NCI-H460 (cell line): ENCODE measurements around the gene FAM240A. TPM values are rescaled to one million over a fixed set of nuclear protein-coding genes. Genes with fewer than 3 reads are reported as not detected.

Experiments used
- DNase-seq: peaks from one replicate; pipeline ENCODE4 v3.0.0-alpha.2; 2016; ENCODE audit warnings: low read depth; ENCODE audit errors: extremely low read depth
- total RNA-seq: library from RNA; depleted of rRNA; stranded (reverse); fragments of >200 nt; shearing (Covaris generic); gene quantifications from 2 replicates; pipeline ENCODE4 v1.2.3, GENCODE V29; 2014

FAM240A gene
- total RNA-seq, 1 experiment from 2014 or later: not detected

DNA sequence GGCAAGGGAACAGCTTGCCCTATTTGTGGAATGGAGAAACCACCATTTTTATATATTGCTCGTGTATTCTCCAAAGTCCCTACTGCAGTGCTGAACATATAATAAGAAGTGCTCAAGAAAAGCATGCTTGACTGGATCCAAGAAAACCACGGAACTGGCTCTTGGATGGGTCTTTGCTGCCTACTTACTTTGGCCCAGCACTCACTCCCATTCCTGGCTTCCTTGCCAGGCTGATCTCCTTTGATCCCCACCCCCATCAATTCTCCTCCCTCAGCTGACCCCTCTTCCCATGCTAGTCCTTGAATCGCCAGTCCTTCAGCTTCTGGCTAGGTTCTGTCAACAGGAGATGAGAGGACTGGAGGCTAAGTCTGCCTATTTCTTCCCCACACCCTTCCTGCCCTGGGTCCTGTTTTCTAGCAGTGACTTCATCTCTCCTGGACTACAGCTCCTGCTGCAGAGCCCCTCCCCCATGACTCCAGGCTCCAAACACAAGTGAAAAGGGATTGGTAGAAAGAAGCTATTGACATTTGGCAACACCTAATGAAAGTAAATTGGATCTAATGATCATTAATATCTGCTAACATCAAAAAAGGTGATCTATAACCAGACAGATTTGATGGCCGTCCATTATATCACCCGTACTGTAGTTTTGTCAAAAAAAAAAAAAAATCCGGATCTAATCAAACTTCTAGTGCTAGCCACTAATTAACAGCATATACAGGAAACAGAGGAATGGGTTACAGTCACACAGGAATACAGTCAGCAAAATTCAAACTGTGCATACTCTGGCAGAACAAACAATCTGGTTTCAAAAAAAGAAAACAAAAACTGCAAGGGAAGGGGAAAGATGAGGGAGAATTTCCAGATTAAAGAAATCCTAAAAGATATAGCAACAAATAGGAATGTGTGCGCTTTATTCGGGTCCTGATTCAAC is 7.8 kb downstream of the FAM240A start:
- no peak for DNase-seq

DNA sequence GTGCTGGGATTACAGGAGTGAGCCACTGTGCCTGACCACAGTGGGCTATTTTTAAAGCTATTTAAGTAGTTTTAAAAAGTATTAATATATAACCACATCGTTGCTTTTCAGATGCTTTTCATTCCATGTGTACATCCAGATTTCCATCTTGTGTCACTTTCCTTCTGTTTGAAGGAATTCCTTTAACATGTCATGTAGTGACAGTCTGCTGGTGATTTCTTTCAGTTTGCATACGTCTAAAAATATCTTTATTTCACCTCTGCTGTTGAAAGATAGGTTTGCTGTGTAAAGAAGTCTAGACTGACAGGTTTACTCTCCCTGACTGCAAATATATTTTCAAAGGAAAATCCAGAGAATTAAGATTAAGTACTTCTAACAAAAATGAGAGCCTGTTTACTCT is 12.2 kb downstream of the FAM240A start:
- no peak for DNase-seq

DNA sequence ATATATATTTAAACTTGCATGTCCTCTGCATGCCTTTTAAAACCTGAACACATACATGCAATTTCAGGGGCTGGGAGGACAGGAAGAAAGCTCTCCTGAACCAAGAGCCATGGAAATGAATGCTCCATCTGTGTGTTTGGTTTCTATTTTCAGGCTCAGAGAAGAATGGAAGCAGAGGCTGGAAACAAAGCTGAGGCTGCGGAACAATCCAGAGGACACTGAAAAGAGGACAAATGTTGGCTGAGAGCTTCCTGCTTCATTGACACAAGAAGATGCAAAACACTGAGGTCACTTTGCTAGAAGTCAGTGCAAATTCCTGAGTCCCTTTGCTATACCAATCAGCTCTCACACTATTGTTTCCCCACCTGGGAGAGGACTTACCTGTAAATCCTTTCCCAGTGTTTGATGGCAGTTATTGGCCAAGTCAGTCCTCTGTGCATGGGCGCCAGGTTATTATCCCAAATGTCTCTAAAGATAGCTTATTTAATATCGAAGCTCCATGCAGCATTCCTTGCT is 12.7 kb downstream of the FAM240A start:
- DNase-seq: no peak

DNA sequence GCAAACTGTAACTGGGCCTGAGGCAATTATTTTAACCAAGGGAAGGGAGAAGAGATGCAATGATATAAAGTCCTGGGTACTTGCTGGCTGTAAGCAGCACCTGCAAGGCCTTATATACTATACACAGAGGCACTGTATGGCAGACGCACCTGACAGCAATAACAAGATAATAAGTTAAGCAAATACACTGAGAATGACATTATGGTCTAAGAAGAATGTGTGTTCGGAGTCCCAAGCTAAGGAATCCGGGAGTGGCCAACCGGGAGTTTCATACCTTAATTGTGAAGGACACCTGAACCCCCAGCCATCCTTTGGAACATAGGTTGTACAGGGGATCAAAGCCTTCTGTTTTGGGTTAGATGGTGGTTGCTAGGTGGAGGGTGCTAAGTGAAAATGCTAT is 13.7 kb downstream of the FAM240A start:
- no peak for DNase-seq

DNA sequence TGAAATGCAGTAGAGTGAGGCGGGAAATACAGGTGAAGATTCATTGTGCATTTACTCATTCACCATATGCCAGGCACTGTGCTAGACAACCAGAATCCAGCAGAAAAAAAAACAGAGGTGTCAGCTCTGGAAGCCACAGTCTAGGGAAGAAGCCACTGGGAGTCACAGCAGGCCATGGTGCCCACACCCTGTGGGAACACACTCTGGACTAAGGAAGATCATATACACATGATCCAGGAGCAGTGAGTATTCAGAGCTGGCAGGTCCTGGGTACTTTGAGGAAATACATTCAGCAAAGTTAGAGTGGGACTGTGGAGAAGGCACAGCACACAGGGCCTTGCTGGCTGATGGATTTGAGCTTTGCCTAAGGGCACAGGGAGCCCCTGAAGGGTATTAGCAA is 14.8 kb downstream of the FAM240A start:
- DNase-seq: no peak

GRCh38 chr3:46628901-46629369 is 16.6 kb downstream of the FAM240A start:
- no peak for DNase-seq

GRCh38 chr3:46629551-46630517 is 17.5 kb downstream of the FAM240A start:
- DNase-seq: peak; percentile 58

GRCh38 chr3:46632792-46633191 is 20.5 kb downstream of the FAM240A start:
- no peak for DNase-seq

DNA sequence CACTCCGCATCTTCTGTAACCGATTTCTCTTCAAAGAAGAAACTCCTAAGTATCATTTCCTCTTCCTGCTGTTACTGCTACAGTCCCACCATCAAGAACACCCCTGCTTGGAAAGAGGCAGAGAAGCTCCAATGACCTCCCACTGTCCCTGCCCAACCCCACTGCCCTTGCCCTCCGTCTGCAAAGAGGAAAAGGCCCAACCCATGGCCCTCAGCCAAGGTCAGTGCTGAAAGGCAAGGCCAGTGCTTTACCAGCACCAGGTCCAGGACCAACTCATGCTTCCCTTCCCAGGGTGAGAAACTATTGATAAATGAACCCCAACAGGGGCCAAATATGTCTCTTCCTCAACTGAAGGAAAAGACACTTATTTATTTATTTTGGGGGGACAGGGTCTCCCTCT is 22.5 kb downstream of the FAM240A start:
- DNase-seq: no peak

GRCh38 chr3:46639221-46639620 is 26.9 kb downstream of the FAM240A start:
- no peak for DNase-seq

DNA sequence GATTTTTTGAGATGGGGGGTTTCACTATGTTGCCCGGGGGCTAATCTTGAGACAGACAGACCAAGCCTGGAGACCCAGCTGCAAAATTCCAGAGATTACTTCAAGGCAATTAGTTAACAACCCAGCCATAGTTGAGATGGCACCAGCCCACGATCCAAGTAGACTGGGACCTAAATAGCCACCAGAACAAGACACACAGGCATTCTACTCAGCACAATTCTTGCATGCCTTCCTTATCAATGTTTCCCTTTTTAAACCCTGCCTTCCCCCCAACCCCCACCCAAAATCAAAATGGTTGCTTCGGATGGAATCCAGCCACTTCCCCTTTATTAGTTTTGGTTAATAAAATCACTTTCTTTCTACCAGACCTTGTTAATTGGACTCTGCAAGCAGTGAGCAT is 28.6 kb downstream of the FAM240A start:
- no peak for DNase-seq

GRCh38 chr3:46642971-46643370 is 30.6 kb downstream of the FAM240A start:
- no peak for DNase-seq

- no peak for DNase-seq
Observed at GRCh38 chr3:46643701-46644100, 31.4 kb downstream of the FAM240A start.

DNA sequence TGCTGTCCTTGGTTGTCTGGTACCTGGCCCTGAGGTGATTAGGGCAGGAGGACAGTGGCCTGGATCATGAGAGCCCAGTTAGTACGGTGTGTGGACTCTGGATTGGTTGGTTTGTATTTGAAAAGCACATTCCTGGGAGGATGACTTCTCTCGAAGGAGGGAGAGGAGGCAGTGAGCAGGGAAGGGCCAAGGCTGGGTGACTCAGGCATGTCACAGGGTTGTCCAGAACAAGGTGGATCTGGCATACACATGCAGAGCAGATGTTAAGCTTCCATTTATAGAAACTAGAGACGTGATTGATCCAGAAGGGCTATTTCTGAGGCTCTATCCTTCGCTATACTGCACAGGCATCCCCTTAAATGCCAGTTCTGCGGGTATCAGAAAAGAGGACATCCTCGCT is 34.4 kb downstream of the FAM240A start:
- no peak for DNase-seq

- DNase-seq: no peak
Observed at GRCh38 chr3:46648096-46648495, 35.8 kb downstream of the FAM240A start.

- no peak for DNase-seq
Observed at GRCh38 chr3:46649436-46649835, 37.1 kb downstream of the FAM240A start.

DNA sequence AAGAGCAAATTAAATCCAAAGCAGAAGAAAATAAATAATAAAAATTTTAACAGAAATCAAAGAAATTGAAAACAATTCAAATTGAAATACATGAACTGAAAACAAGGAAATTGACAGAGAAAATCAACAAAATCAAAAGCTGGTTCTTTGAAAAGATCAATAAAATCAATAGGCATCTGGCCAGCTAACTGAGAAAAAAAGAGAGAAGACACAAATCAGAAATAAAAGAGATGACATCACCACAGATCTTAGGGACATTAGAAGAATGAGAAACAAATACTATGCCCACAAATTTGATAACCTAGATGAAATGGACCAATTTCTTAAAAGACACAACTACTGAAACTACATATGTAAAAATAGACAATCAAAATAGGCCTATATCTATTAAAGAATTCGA is 38.8 kb downstream of the FAM240A start:
- DNase-seq: no peak

DNA sequence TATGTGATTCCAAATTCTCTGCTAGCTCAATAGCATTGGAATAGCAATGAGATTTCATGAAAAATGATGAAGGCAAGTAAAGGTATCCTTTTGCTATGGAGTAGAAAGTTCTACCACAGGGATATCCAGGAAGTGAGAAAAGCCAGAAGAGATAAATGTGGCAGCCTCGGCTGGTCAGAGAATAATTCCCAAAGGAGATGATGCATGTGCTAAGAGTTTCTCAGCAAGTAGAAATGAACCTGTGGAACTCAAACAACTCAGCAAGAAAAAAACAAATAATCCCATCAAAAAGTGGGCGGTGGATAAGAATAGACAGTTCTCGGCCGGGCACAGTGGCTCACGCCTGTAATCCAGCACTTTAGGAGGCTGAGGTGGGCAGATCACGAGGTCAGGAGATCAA is 42.9 kb downstream of the FAM240A start:
- DNase-seq: no peak

GRCh38 chr3:46656778-46657556 is 44.6 kb downstream of the FAM240A start:
- DNase-seq: no peak

DNA sequence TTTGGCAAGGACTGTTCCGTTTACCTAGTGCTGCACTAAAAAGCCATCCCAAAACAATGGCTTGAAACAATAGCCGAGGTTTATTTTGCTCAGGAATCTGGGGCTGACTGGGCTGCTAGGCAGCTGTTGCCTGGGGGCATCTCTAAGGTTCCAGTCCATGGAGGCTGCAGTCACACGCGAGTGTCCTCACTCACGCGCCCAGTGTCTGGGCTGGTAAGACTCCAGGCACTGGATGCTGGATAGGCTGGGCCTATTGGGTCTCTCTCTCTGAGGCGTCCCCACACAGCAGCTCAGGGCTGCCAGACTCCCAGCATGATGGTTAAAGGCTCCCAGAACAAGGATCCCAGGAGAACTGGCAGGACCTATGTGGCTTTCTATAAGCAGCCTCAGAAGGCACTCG is 47.0 kb downstream of the FAM240A start:
- no peak for DNase-seq
